ENCODE results near the gene TMEM219.

DNA sequence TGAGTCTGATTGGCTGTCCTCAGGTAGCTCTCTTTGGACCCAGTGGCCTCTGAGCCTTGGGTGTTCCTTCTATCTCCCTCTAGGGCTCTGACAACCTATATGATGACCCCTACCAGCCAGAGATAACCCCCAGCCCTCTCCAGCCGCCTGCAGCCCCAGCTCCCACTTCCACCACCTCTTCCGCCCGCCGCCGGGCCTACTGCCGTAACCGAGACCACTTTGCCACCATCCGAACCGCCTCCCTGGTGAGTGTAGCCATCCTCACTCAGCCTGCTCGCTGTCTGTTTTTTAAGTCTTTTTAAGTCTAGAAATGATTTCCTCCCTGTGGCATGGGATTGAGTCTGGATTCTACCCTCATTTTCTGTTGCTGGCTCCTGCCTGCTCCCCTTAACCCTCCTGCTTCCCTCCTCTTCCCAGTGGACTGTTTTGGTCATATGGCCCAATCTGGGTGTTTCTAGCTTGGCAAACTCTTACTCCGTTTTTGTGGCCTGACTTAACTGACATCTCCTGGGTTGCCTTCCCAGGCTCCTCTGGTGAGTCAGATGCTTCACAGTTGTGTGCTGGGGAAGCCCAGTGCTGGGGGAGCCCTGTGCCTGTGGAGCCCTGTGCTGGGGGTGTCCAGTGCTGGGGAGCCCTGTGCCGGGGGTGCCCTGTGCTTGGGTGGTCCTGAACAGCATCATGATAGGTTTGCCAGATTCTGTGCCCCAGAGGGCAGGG is 21.7 kb downstream of the TMEM219 start:
- no peak for TF ChIP-seq POLR2A (IDR thresholded peaks at IDR 0.05; ENCODE audit: low read length)
- TF ChIP-seq GATA1 (IDR thresholded peaks at IDR 0.05; ENCODE audit: low read depth, low read length): no peak

Data from erythroblast (primary cell).